Measurements from ENCODE around the gene ABHD18.
"Not testable (repeated sequence)": the region's sequence is repeated elsewhere in the genome, so short reads cannot be mapped to it uniquely, and the experiment has no call there.

The ABHD18 gene

DNA sequence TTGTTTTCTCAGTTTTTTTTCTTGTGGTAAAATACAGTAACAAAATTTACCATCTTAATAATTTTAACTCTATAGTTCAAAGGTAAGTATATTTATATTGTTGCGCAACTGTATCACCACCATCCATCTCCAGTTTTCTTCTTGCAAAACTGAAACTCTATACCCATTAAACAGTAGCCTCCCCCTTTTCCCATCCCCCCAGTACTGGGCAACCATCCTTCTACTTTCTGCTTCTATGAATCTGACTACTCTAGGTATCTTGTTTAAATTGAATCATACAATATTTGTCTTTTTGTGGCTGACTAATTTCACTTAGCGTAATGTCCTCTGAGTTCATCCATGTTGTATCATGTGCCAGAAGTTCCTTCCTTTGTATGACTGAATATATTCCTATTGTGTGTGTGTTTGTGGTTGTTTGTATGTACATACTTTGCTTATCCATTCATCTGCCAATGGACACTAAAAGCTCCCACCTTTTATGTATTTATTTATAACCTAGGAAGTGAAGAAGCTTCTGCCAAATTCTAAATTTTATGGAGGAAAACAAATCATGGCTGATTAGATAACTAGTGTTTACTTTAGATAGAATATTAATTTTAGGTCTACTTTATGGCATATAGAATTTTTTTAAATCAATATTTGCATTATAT lies 10.0 kb downstream of the ABHD18 start:
- DNase-seq (ENCODE audit: low read depth), result no peak
- TF ChIP-seq, protein P1, sequence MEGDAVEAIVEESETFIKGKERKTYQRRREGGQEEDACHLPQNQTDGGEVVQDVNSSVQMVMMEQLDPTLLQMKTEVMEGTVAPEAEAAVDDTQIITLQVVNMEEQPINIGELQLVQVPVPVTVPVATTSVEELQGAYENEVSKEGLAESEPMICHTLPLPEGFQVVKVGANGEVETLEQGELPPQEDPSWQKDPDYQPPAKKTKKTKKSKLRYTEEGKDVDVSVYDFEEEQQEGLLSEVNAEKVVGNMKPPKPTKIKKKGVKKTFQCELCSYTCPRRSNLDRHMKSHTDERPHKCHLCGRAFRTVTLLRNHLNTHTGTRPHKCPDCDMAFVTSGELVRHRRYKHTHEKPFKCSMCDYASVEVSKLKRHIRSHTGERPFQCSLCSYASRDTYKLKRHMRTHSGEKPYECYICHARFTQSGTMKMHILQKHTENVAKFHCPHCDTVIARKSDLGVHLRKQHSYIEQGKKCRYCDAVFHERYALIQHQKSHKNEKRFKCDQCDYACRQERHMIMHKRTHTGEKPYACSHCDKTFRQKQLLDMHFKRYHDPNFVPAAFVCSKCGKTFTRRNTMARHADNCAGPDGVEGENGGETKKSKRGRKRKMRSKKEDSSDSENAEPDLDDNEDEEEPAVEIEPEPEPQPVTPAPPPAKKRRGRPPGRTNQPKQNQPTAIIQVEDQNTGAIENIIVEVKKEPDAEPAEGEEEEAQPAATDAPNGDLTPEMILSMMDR (conservative IDR thresholded peaks at IDR 0.05; ENCODE audit: low read length), result no peak

DNA sequence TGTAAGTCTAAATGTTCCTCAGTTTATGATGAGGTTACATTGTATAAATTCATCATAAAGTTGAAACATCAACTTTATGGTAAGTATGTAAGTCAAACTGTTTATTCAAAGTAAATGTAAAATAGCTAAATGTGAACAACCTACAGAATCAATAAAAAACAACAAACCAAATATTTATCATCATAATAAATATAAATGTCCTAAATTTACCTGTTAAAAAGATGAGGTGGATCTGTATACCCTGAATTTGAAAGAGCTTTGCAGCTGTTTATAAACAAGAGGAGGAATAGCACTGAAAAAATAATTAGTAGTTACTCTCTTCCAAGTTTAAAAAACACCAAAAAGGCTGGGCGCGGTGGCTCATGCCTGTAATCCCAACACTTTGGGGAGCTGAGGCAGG lies 13.7 kb downstream of the ABHD18 start:
- no peak for DNase-seq (ENCODE audit: low read depth)
- H3K4me3 ChIP-seq (ENCODE audit: low read length), result no peak overlapping the region
- TF ChIP-seq, protein P1 (conservative IDR thresholded peaks at IDR 0.05; ENCODE audit: low read length), result no peak

More for the DNA sequence above, 10.0 kb downstream of the ABHD18 start:
- no peak overlapping the region for H3K4me3 ChIP-seq (ENCODE audit: low read length)

DNA sequence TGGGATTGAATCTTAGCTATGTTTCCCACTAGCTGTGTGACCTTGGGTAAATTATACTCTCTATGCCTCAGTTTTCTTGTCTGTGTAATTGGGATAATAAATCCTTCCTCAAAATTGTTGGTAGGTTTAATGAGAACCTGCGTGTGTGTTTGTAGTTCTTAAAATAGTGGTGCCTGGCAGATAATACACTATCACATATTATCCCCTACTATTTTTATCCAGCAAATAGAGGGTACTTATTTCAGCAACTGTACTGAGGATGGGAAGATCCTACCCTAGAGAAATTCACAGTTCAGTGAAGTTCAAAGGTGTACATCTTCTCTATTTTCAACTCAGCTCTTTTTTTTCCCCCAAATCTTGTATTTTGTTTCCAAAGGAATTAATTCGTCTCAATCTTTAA lies 17.2 kb downstream of the ABHD18 start:
- TF ChIP-seq, protein P1 (conservative IDR thresholded peaks at IDR 0.05; ENCODE audit: low read length), result no peak
- H3K4me3 ChIP-seq (ENCODE audit: low read length), result no peak overlapping the region
- no peak for DNase-seq (ENCODE audit: low read depth)

DNA sequence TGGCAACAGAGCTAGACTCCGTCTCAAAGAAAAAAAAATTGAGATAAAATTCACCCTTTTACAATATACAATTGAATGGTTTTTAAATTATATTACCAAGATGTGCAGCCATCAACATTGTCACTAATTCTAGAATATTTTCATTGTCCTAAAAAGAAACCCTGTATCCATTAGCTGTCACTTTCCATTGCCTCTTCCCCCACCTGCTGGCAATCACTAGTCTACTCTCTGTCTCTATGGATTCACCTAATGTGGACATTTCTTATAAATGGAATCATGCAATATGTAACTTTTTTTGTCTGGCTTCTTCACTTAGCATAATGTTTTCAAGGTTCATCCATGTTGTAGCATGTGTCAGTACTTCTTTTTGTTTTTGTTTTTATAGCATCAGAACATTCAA lies 20.8 kb downstream of the ABHD18 start:
- TF ChIP-seq, protein P1 (conservative IDR thresholded peaks at IDR 0.05; ENCODE audit: low read length), result no peak; the same call in 1 of the 2 replicates
- H3K4me3 ChIP-seq (ENCODE audit: low read length), result no peak overlapping the region
- no peak for DNase-seq (ENCODE audit: low read depth)

DNA sequence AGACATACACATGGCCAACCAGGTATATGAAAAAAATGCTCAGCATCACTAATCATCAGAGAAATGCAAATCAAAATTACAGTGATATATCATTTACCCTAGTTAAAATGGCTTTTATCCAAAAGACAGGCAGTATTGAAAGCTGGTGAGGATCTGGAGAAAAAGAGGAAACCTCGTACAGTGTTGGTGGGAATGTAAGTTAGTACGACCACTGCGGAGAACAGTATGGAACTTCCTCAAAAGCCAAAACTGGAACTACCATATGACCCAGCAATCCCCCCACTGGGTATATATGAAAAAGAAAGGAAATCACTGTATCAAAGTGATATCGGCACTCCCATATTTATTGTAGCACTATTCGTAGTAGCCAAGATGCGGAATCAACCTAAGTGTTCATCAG lies 23.4 kb downstream of the ABHD18 start:
- H3K4me3 ChIP-seq (ENCODE audit: low read length), result no peak overlapping the region
- TF ChIP-seq, protein P1 (conservative IDR thresholded peaks at IDR 0.05; ENCODE audit: low read length), result no peak
- DNase-seq (ENCODE audit: low read depth), result no peak

DNA sequence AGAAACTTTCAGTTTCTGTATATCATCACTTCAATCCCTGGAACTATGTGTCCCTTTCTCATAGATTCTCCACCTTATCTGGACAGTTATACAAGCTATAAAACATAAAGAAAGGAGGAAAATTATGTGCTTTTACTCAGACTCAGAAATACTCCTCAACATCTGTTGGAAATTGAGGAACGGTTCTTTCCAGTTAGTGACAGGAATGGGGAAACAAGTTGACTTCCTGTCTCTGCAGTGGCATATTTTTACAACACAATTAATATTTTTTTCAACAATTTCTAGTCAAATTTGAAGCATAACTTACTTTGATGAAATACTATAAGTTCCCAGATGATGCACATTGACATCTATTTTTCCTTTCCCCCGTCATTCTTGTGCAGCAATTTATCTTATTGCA lies 27.9 kb downstream of the ABHD18 start:
- TF ChIP-seq, protein P1 (conservative IDR thresholded peaks at IDR 0.05; ENCODE audit: low read length), result no peak
- no peak overlapping the region for H3K4me3 ChIP-seq (ENCODE audit: low read length)
- DNase-seq (ENCODE audit: low read depth), result no peak

DNA sequence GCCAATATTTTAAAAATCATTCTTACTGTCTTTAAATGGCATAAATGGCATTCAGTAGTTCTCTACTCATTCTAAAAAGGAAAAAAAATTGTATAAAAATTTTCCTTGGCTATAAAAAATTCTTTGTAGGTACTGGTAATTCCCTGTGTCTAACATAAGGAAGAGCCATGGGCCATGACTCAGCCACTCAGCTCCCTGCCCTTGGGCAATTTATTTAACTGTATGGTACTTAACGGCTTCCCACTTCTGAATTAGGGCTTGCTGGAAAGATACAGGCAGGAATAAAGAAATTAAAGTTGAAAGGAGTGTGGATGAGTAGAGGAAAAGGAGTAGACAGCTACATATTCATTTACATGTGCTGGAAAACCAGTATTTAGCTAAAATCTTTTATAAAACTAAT lies 30.6 kb downstream of the ABHD18 start:
- TF ChIP-seq, protein P1 (conservative IDR thresholded peaks at IDR 0.05; ENCODE audit: low read length), result no peak
- no peak overlapping the region for H3K4me3 ChIP-seq (ENCODE audit: low read length)
- DNase-seq (ENCODE audit: low read depth), result peak; percentile 11

DNA sequence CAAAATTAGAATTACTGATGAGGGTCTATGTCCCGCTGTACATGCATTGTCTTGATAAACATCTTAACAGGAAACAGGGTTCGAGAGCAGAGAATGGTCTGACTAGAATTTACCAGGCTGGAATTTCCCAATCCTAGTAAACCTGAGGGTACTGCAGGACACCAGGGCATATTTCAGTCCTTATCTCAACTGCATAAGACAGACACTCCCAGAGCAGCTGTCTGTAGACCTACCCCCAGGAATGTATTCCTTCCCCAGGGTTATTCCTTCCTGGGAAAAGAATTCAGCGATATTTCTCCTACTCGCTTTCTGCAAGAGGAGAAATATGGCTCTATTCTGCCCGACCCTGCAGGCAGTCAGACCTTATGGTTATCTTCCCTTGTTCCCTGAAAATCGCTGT lies 31.3 kb downstream of the ABHD18 start:
- not testable (repeated sequence) for DNase-seq (ENCODE audit: low read depth); H3K4me3 ChIP-seq (ENCODE audit: low read length)
